H1 (cell line): ENCODE results near the gene HRH3. TPM values are rescaled to one million over a fixed set of nuclear protein-coding genes. Genes with fewer than 3 reads are reported as not detected.

Source experiments
- CEBPB ChIP-seq: IDR thresholded peaks from 2 replicates; pipeline ENCODE4 v1.6.1; 2012; ENCODE audit warnings: low read depth, low read length
- polyA plus RNA-seq, 7 experiments: library from polyadenylated mRNA; depleted of rRNA in 3 of 7; stranded (reverse) in 5 of 7; unstranded in 2 of 7; fragments of >200 nt in 5 of 7; fragments of 200-250 nt in 2 of 7; gene quantifications; 1 replicate in 5 of 7; 2 replicates in 1 of 7; 4 replicates in 1 of 7; pipeline versions ENCODE4 v1.2.1 to v1.2.3, GENCODE V29; 2011 to 2013; ENCODE audit warnings: missing spikeins in 2 of 7, mixed read lengths in 2 of 7
- total RNA-seq: library from RNA; stranded (reverse); fragmentation: NEBNext Ultra II Directional; extraction: Animal tissue kit (Norgen Biotek cat#: 25700); gene quantifications from 2 replicates; pipeline ENCODE4 v1.2.1, GENCODE V29; 2021

The HRH3 gene
- total and polyA plus RNA-seq, 2 of the 8 experiments (the other 6 are each of a cell fraction or from before 2014, with no cell fraction given), result 2.0 to 4.5 TPM

DNA sequence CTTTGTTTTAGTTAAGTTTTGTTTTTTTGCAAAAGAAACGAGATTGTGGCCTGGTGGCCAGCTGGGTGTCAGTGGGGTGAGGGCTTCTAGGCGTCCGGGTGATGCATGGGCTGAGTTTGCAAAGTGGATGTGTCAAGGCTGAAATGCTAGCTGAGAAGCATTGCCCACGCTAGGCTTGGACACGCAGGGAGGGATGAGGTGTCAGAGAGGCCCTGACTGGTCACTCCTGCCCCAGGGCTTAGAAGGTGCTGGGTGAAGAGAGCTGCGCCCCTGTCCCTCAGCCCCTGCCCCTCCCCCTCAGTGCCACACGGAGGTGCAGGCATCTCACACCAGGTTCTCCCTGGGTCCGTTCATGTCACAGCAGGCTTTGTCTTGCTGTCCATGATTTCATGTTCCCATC is 26.4 kb upstream of the HRH3 start (continued):
- TF ChIP-seq CEBPB, result no peak
- TF ChIP-seq, all 59 proteins: peak for 0
